ENCODE data around the gene COX10.
"Not testable (repeated sequence)": the region's sequence is repeated elsewhere in the genome, so short reads cannot be mapped to it uniquely, and the experiment has no call there.

Gene COX10

GRCh38 chr17:14169287-14169686, 100.0 kb downstream of the COX10 start:
- H3K4me3 ChIP-seq (ENCODE audit: low read depth, low read length): no peak overlapping the region

- no peak overlapping the region for H3K4me3 ChIP-seq (ENCODE audit: low read depth, low read length)
Measured at GRCh38 chr17:14169901-14170300, 100.6 kb downstream of the COX10 start.

- H3K4me3 ChIP-seq (ENCODE audit: low read depth, low read length): not testable (repeated sequence)
Measured at GRCh38 chr17:14176989-14177388, 107.7 kb downstream of the COX10 start.

- not testable (repeated sequence) for H3K4me3 ChIP-seq (ENCODE audit: low read depth, low read length)
Measured at GRCh38 chr17:14177801-14178200, 108.5 kb downstream of the COX10 start.

GRCh38 chr17:14179951-14180350, 110.6 kb downstream of the COX10 start:
- H3K4me3 ChIP-seq (ENCODE audit: low read depth, low read length): not testable (repeated sequence)

- H3K4me3 ChIP-seq (ENCODE audit: low read depth, low read length): not testable (repeated sequence)
Measured at GRCh38 chr17:14182084-14182483, 112.8 kb downstream of the COX10 start.

GRCh38 chr17:14184536-14184935, 115.2 kb downstream of the COX10 start:
- not testable (repeated sequence) for H3K4me3 ChIP-seq (ENCODE audit: low read depth, low read length)

- H3K4me3 ChIP-seq (ENCODE audit: low read depth, low read length): not testable (repeated sequence)
Measured at GRCh38 chr17:14186443-14186842, 117.1 kb downstream of the COX10 start.

GRCh38 chr17:14190774-14191173, 121.5 kb downstream of the COX10 start:
- not testable (repeated sequence) for H3K4me3 ChIP-seq (ENCODE audit: low read depth, low read length)

- not testable (repeated sequence) for H3K4me3 ChIP-seq (ENCODE audit: low read depth, low read length)
Measured at GRCh38 chr17:14191469-14191868, 122.2 kb downstream of the COX10 start.

GRCh38 chr17:14192039-14192438, 122.7 kb downstream of the COX10 start:
- not testable (repeated sequence) for H3K4me3 ChIP-seq (ENCODE audit: low read depth, low read length)

GRCh38 chr17:14192636-14193344, 123.5 kb downstream of the COX10 start:
- not testable (repeated sequence) for H3K4me3 ChIP-seq (ENCODE audit: low read depth, low read length)

GRCh38 chr17:14196377-14196997, 127.2 kb downstream of the COX10 start:
- H3K4me3 ChIP-seq (ENCODE audit: low read depth, low read length): no peak overlapping the region

GRCh38 chr17:14197057-14197456, 127.8 kb downstream of the COX10 start:
- H3K4me3 ChIP-seq (ENCODE audit: low read depth, low read length): no peak overlapping the region

- no peak overlapping the region for H3K4me3 ChIP-seq (ENCODE audit: low read depth, low read length)
Measured at GRCh38 chr17:14197586-14197985, 128.3 kb downstream of the COX10 start.

GRCh38 chr17:14198013-14198412, 128.7 kb downstream of the COX10 start:
- no peak overlapping the region for H3K4me3 ChIP-seq (ENCODE audit: low read depth, low read length)

- H3K4me3 ChIP-seq (ENCODE audit: low read depth, low read length): no peak overlapping the region
Measured at GRCh38 chr17:14198575-14198974, 129.3 kb downstream of the COX10 start.

GRCh38 chr17:14199601-14200000, 130.3 kb downstream of the COX10 start:
- no peak overlapping the region for H3K4me3 ChIP-seq (ENCODE audit: low read depth, low read length)

GRCh38 chr17:14200354-14200753, 131.1 kb downstream of the COX10 start:
- no peak overlapping the region for H3K4me3 ChIP-seq (ENCODE audit: low read depth, low read length)

- no peak overlapping the region for H3K4me3 ChIP-seq (ENCODE audit: low read depth, low read length)
Measured at GRCh38 chr17:14201021-14201987, 132.0 kb downstream of the COX10 start.

GRCh38 chr17:14201988-14202380, 132.7 kb downstream of the COX10 start:
- no peak overlapping the region for H3K4me3 ChIP-seq (ENCODE audit: low read depth, low read length)

Measured in iPS-11a (cell line).